ENCODE measurements around the gene AFG1L. TPM values are rescaled to one million over a fixed set of nuclear protein-coding genes. Genes with fewer than 3 reads are reported as not detected.
"Not testable (repeated sequence)": the region's sequence is repeated elsewhere in the genome, so short reads cannot be mapped to it uniquely, and the experiment has no call there.

Gene AFG1L
- polyA plus RNA-seq, 4 donors = 7.6 to 9.8 (median 7.7) TPM

- no peak for DNase-seq (ENCODE audit: low read depth in 4 of 4, low spot score in 3 of 4)
Observed at GRCh38 chr6:108343894-108344293, 49.0 kb downstream of the AFG1L start.

GRCh38 chr6:108348655-108349349, 53.9 kb downstream of the AFG1L start:
- no peak for DNase-seq (ENCODE audit: low read depth in 4 of 4, low spot score in 3 of 4)

GRCh38 chr6:108350528-108350927, 55.7 kb downstream of the AFG1L start:
- DNase-seq (ENCODE audit: low read depth in 4 of 4, low spot score in 3 of 4) = no peak

- no peak for DNase-seq (ENCODE audit: low read depth in 4 of 4, low spot score in 3 of 4)
Observed at GRCh38 chr6:108353853-108354252, 59.0 kb downstream of the AFG1L start.

- no peak for DNase-seq (ENCODE audit: low read depth in 4 of 4, low spot score in 3 of 4)
Observed at GRCh38 chr6:108355120-108355519, 60.3 kb downstream of the AFG1L start.

GRCh38 chr6:108355890-108356289, 61.0 kb downstream of the AFG1L start:
- no peak for DNase-seq (ENCODE audit: low read depth in 4 of 4, low spot score in 3 of 4)

GRCh38 chr6:108359901-108360882, 65.3 kb downstream of the AFG1L start:
- DNase-seq (ENCODE audit: low read depth in 4 of 4, low spot score in 3 of 4) = no peak

GRCh38 chr6:108360919-108361311, 66.1 kb downstream of the AFG1L start:
- no peak for DNase-seq (ENCODE audit: low read depth in 4 of 4, low spot score in 3 of 4)

- no peak for DNase-seq (ENCODE audit: low read depth in 4 of 4, low spot score in 3 of 4)
Observed at GRCh38 chr6:108361312-108361932, 66.6 kb downstream of the AFG1L start.

- DNase-seq (ENCODE audit: low read depth in 4 of 4, low spot score in 3 of 4) = no peak
Observed at GRCh38 chr6:108362455-108362854, 67.6 kb downstream of the AFG1L start.

- no peak for DNase-seq (ENCODE audit: low read depth in 4 of 4, low spot score in 3 of 4)
Observed at GRCh38 chr6:108363113-108363512, 68.3 kb downstream of the AFG1L start.

GRCh38 chr6:108363889-108364313, 69.0 kb downstream of the AFG1L start:
- no peak for DNase-seq (ENCODE audit: low read depth in 4 of 4, low spot score in 3 of 4)

- no peak for DNase-seq (ENCODE audit: low read depth in 4 of 4, low spot score in 3 of 4)
Observed at GRCh38 chr6:108364470-108364869, 69.6 kb downstream of the AFG1L start.

GRCh38 chr6:108365478-108365877, 70.6 kb downstream of the AFG1L start:
- DNase-seq (ENCODE audit: low read depth in 4 of 4, low spot score in 3 of 4) = no peak

- no peak for DNase-seq (ENCODE audit: low read depth in 4 of 4, low spot score in 3 of 4)
Observed at GRCh38 chr6:108366236-108366635, 71.4 kb downstream of the AFG1L start.

- DNase-seq (ENCODE audit: low read depth in 4 of 4, low spot score in 3 of 4) = no peak
Observed at GRCh38 chr6:108368431-108369030, 73.7 kb downstream of the AFG1L start.

GRCh38 chr6:108380876-108381275, 86.0 kb downstream of the AFG1L start:
- no peak for DNase-seq (ENCODE audit: low read depth in 4 of 4, low spot score in 3 of 4)

- no peak for DNase-seq (ENCODE audit: low read depth in 4 of 4, low spot score in 3 of 4)
Observed at GRCh38 chr6:108383981-108384380, 89.1 kb downstream of the AFG1L start.

GRCh38 chr6:108389190-108389589, 94.3 kb downstream of the AFG1L start:
- not testable (repeated sequence) for DNase-seq (ENCODE audit: low read depth in 4 of 4, low spot score in 3 of 4)

GRCh38 chr6:108395297-108395696, 100.4 kb downstream of the AFG1L start:
- DNase-seq (ENCODE audit: low read depth in 4 of 4, low spot score in 3 of 4) = no peak

- no peak for DNase-seq (ENCODE audit: low read depth in 4 of 4, low spot score in 3 of 4)
Observed at GRCh38 chr6:108403236-108403635, 108.4 kb downstream of the AFG1L start.

Data from right renal pelvis (tissue), 4 donors.